Astrocyte (in vitro differentiated cells and primary cell): ENCODE measurements around the gene MAMLD1. TPM values are rescaled to one million over a fixed set of nuclear protein-coding genes. Genes with fewer than 3 reads are reported as not detected.

Source experiments
- DNase-seq: peaks from one replicate; pipeline ENCODE4 v3.0.0-alpha.2; 2010; ENCODE audit warnings: low read depth
- FAIRE-seq: peaks from 2 replicates; lab custom pipeline; 2011; peaks lifted over from hg19 to GRCh38; lab: Jason Lieb, UNC
- H2AFZ ChIP-seq: 2 replicates; pipeline ENCODE4 v1.6.0; 2012; ENCODE audit warnings: low read depth, low read length, inconsistent platforms
- H3K27ac ChIP-seq: 2 replicates; pipeline ENCODE4 v1.5.1; 2011; ENCODE audit warnings: low read depth, low read length, inconsistent platforms
- H3K27me3 ChIP-seq: 2 replicates; pipeline ENCODE4 v1.6.0; 2011; ENCODE audit warnings: low read length, inconsistent platforms; ENCODE audit not compliant: insufficient read depth
- H3K36me3 ChIP-seq: 2 replicates; pipeline ENCODE4 v1.5.1; 2011; ENCODE audit warnings: low read length, inconsistent platforms; ENCODE audit not compliant: insufficient read depth
- H3K4me1 ChIP-seq: 2 replicates; pipeline ENCODE4 v1.5.1; 2011; ENCODE audit warnings: low read length, inconsistent platforms; ENCODE audit not compliant: insufficient read depth
- H3K4me2 ChIP-seq: 2 replicates; pipeline ENCODE4 v1.6.0; 2012; ENCODE audit warnings: low read length, inconsistent platforms
- H3K4me3 ChIP-seq: 2 replicates; pipeline ENCODE4 v1.5.1; 2011; ENCODE audit warnings: low read depth, mild to moderate bottlenecking, low read length, inconsistent platforms; ENCODE audit not compliant: insufficient read depth
- H3K79me2 ChIP-seq: 2 replicates; pipeline ENCODE4 v1.6.0; 2012; ENCODE audit warnings: mild to moderate bottlenecking, low read length, inconsistent platforms; ENCODE audit not compliant: insufficient read depth
- H3K9ac ChIP-seq: 2 replicates; pipeline ENCODE4 v1.6.0; 2012; ENCODE audit warnings: mild to moderate bottlenecking, low read length, inconsistent platforms
- H3K9me3 ChIP-seq: 2 replicates; pipeline ENCODE4 v1.5.1; 2012; ENCODE audit warnings: low read depth, mild to moderate bottlenecking, low read length, inconsistent platforms; ENCODE audit not compliant: insufficient read depth
- H4K20me1 ChIP-seq: 2 replicates; pipeline ENCODE4 v1.6.0; 2012; ENCODE audit warnings: low read length, inconsistent platforms; ENCODE audit not compliant: insufficient read depth
- H3K27ac Mint-ChIP-seq: one replicate; pipeline ENCODE4 v1.8.0; 2021; ENCODE audit warnings: mild to moderate bottlenecking, mixed read lengths; ENCODE audit not compliant: unreplicated experiment
- H3K27me3 Mint-ChIP-seq: one replicate; pipeline ENCODE4 v1.8.0; 2021; ENCODE audit warnings: low read depth, mixed read lengths; ENCODE audit not compliant: unreplicated experiment
- H3K36me3 Mint-ChIP-seq: one replicate; pipeline ENCODE4 v1.8.0; 2021; ENCODE audit warnings: low read depth, mixed read lengths; ENCODE audit not compliant: unreplicated experiment
- H3K4me1 Mint-ChIP-seq: one replicate; pipeline ENCODE4 v1.8.0; 2021; ENCODE audit warnings: low read depth, mixed read lengths; ENCODE audit not compliant: unreplicated experiment
- H3K4me3 Mint-ChIP-seq: one replicate; pipeline ENCODE4 v1.8.0; 2021; ENCODE audit warnings: mild to moderate bottlenecking, moderate library complexity, mixed read lengths; ENCODE audit not compliant: unreplicated experiment
- H3K9me3 Mint-ChIP-seq: one replicate; pipeline ENCODE4 v1.8.0; 2021; ENCODE audit warnings: mild to moderate bottlenecking, mixed read lengths; ENCODE audit not compliant: unreplicated experiment
- CTCF ChIP-seq: IDR thresholded peaks from 2 replicates; pipeline ENCODE4 v1.5.1; 2011; ENCODE audit warnings: low read depth, mild to moderate bottlenecking, inconsistent platforms, low read length, moderate library complexity; ENCODE audit not compliant: insufficient read depth
- EZH2 ChIP-seq: IDR thresholded peaks from 2 replicates; pipeline ENCODE4 v1.6.1; 2012; ENCODE audit warnings: mild to moderate bottlenecking, low read length, inconsistent platforms; ENCODE audit not compliant: insufficient read depth
- total RNA-seq: library from RNA; stranded (reverse); gene quantifications from 2 replicates; pipeline ENCODE4 v1.2.1, GENCODE V29; 2021

MAMLD1 gene
- total RNA-seq, 1 donor from 2014 or later, result 6.6 TPM

- no peak overlapping the region for H3K4me3 Mint-ChIP-seq
- Histone ChIP-seq H4K20me1 (no peaks in the 10 kb centered on the region), H3K27me3 (no peaks in the 10 kb centered on the region), H3K4me3 (no peak overlapping the region), H2AFZ (no peak overlapping the region), H3K4me1 (no peaks in the 10 kb centered on the region), H3K9ac (no peak overlapping the region), H3K79me2 (no peaks in the 10 kb centered on the region), H3K4me2 (no peak overlapping the region), H3K9me3 (no peaks in the 10 kb centered on the region), H3K36me3 (no peaks in the 10 kb centered on the region), H3K27ac (no peak overlapping the region)
- H3K27ac Mint-ChIP-seq, result no peak overlapping the region
- no peak for FAIRE-seq
- H3K27me3 Mint-ChIP-seq, result peaks cover 8% of the 10 kb centered on the region
- peaks cover 10% of the 10 kb centered on the region for H3K4me1 Mint-ChIP-seq
- TF ChIP-seq CTCF, result no peak
- TF ChIP-seq EZH2, result no peak
- H3K36me3 Mint-ChIP-seq, result no peaks in the 10 kb centered on the region
- no peaks in the 10 kb centered on the region for H3K9me3 Mint-ChIP-seq
- no peak for DNase-seq
Measured at GRCh38 chrX:150352581-150352980, 10.5 kb upstream of the MAMLD1 start.

GRCh38 chrX:150355913-150356312 is 7.2 kb upstream of the MAMLD1 start:
- H3K9me3 ChIP-seq, result no peaks in the 10 kb centered on the region
- no peaks in the 10 kb centered on the region for H4K20me1 ChIP-seq
- no peak overlapping the region for H3K27ac Mint-ChIP-seq

More at GRCh38 chrX:150355913-150356312, 7.2 kb upstream of the MAMLD1 start:
- no peak overlapping the region for H3K27ac ChIP-seq
- H3K9ac ChIP-seq, result no peak overlapping the region
- H3K36me3 ChIP-seq, result no peaks in the 10 kb centered on the region
- no peak overlapping the region for H3K4me2 ChIP-seq
- H3K4me3 ChIP-seq, result no peak overlapping the region
- Mint-ChIP-seq H3K9me3 (peaks cover 3% of the 10 kb centered on the region), H3K4me3 (no peak overlapping the region), H3K4me1 (no peaks in the 10 kb centered on the region), H3K36me3 (no peaks in the 10 kb centered on the region), H3K27me3 (peaks cover 34% of the 10 kb centered on the region)
- no peaks in the 10 kb centered on the region for H3K79me2 ChIP-seq
- no peak overlapping the region for H2AFZ ChIP-seq
- TF ChIP-seq CTCF, result no peak
- TF ChIP-seq EZH2, result no peak
- DNase-seq, result no peak
- FAIRE-seq, result no peak
- H3K27me3 ChIP-seq, result no peaks in the 10 kb centered on the region
- no peaks in the 10 kb centered on the region for H3K4me1 ChIP-seq
